Tibial nerve (tissue), 4 donors: Measurements from ENCODE around the gene PKD2. TPM values are rescaled to one million over a fixed set of nuclear protein-coding genes. Genes with fewer than 3 reads are reported as not detected.
"Not testable (repeated sequence)": the region's sequence is repeated elsewhere in the genome, so short reads cannot be mapped to it uniquely, and the experiment has no call there.

Experiments
- DNase-seq, 2 donors: peaks; one replicate each; pipeline ENCODE4 v3.0.0-alpha.2; 2019; ENCODE audit warnings: low spot score in 2 of 2
- H3K27ac ChIP-seq, 4 donors: fragments of 200-600 bp; sonication (generic) in 3 of 4; one replicate each; pipeline ENCODE4 v1.5.1; 2017 to 2019; ENCODE audit warnings: mild to moderate bottlenecking in 1 of 4
- H3K27me3 ChIP-seq, 2 donors: fragments of 200-600 bp; sonication (generic) in 1 of 2; one replicate each; pipeline versions ENCODE4 v1.5.1 to v1.6.0; 2017 to 2019
- H3K36me3 ChIP-seq, 3 donors: fragments of 200-600 bp; sonication (generic); one replicate each; pipeline ENCODE4 v1.5.1; 2018 to 2019
- H3K4me1 ChIP-seq, 4 donors: fragments of 200-600 bp; sonication (generic) in 3 of 4; one replicate each; pipeline ENCODE4 v1.5.1; 2017 to 2019
- H3K4me3 ChIP-seq, 4 donors: fragments of 200-600 bp; sonication (generic) in 3 of 4; one replicate each; pipeline ENCODE4 v1.5.1; 2017 to 2019; ENCODE audit warnings: mild to moderate bottlenecking in 1 of 4, moderate library complexity in 1 of 4
- H3K9me3 ChIP-seq, 4 donors: fragments of 200-600 bp; sonication (generic) in 3 of 4; one replicate each; pipeline ENCODE4 v1.5.1; 2017 to 2019
- EP300 ChIP-seq, 2 donors: sonication (generic); formaldehyde crosslinking; IDR thresholded peaks; one replicate each; pipeline ENCODE4 v1.6.1; 2017; ENCODE audit warnings: antibody characterized with exemption in 2 of 2, mild to moderate bottlenecking in 1 of 2
- POLR2A ChIP-seq, 2 donors: fragments of 450-650 bp; IDR thresholded peaks; one replicate each; pipeline ENCODE4 v1.6.1; 2017; ENCODE audit warnings: antibody characterized with exemption in 2 of 2, mild to moderate bottlenecking in 2 of 2, moderate library complexity in 2 of 2
- WGBS, 2 donors: methylation state at CpG; one replicate each; pipeline ENCODE4 v1.1.5; 2018; 5-methylcytosine and 5-hydroxymethylcytosine counted together
- total RNA-seq, 4 donors: library from RNA; depleted of rRNA; stranded (reverse); fragments of >200 nt; gene quantifications; one replicate each; pipeline ENCODE4 v1.1.0, GENCODE V29; 2016
- TF ChIP-seq, protein P1 (sequence below), 5 experiments: fragments of 200-600 bp in 3 of 5; fragments of 450-650 bp in 2 of 5; sonication (generic) in 3 of 5; IDR thresholded peaks; one replicate each; pipeline ENCODE4 v1.5.1; 2016 to 2019; ENCODE audit warnings: antibody characterized with exemption in 5 of 5, mild to moderate bottlenecking in 3 of 5, moderate library complexity in 2 of 5

Gene PKD2
- total RNA-seq, 4 donors from 2014 or later: 92.7 to 117 (median 94.7) TPM

GRCh38 chr4:87986508-87986907 lies 20.9 kb upstream of the PKD2 start:
- no peak for DNase-seq
- Histone ChIP-seq H3K4me3 (no peak overlapping the region), H3K4me1 (peaks cover 0 to 3% (median 0%) of the 10 kb centered on the region in 4 donors), H3K36me3 (no peaks in the 10 kb centered on the region), H3K27ac (no peak overlapping the region), H3K27me3 (no peaks in the 10 kb centered on the region), H3K9me3 (no peaks in the 10 kb centered on the region)
- 90% methylated on average over 9 of the region's 9 CpGs for WGBS, 2 donors
- TF ChIP-seq, protein P1, sequence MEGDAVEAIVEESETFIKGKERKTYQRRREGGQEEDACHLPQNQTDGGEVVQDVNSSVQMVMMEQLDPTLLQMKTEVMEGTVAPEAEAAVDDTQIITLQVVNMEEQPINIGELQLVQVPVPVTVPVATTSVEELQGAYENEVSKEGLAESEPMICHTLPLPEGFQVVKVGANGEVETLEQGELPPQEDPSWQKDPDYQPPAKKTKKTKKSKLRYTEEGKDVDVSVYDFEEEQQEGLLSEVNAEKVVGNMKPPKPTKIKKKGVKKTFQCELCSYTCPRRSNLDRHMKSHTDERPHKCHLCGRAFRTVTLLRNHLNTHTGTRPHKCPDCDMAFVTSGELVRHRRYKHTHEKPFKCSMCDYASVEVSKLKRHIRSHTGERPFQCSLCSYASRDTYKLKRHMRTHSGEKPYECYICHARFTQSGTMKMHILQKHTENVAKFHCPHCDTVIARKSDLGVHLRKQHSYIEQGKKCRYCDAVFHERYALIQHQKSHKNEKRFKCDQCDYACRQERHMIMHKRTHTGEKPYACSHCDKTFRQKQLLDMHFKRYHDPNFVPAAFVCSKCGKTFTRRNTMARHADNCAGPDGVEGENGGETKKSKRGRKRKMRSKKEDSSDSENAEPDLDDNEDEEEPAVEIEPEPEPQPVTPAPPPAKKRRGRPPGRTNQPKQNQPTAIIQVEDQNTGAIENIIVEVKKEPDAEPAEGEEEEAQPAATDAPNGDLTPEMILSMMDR (IDR thresholded peaks at IDR 0.05): no peak
- TF ChIP-seq POLR2A (IDR thresholded peaks at IDR 0.05) (no peak), EP300 (IDR thresholded peaks at IDR 0.05) (no peak)

DNA sequence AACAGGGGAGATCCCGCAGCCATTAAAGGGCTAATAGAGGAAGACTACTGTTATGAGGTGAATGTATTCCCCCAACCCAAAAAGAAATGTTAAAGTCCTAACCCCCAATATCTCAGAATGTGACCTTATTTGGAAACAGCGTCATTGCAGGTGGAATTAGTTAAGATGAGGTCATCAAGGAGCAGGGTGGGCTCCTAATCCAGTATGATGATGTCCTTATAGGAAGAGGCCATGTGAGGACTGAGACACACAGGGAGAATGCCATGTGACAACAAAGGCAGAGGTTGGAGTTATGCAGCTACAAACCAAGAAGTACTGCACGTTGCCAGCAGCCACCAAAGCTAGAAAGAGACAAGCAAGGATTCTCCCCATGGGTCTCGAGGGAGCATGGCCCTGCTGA lies 17.7 kb upstream of the PKD2 start:
- Histone ChIP-seq H3K27ac (no peak overlapping the region), H3K4me1 (peaks cover 0 to 3% (median 0%) of the 10 kb centered on the region in 4 donors), H3K36me3 (no peaks in the 10 kb centered on the region), H3K27me3 (no peaks in the 10 kb centered on the region), H3K9me3 (no peaks in the 10 kb centered on the region), H3K4me3 (no peak overlapping the region)
- 71 to 77% methylated on average over 4 of the region's 4 CpGs for WGBS, 2 donors
- no peak for DNase-seq
- no peak for TF ChIP-seq EP300 (IDR thresholded peaks at IDR 0.05)
- TF ChIP-seq POLR2A (IDR thresholded peaks at IDR 0.05): no peak
- TF ChIP-seq, protein P1 (IDR thresholded peaks at IDR 0.05): no peak

GRCh38 chr4:87995435-87995834 lies 12.0 kb upstream of the PKD2 start:
- WGBS, 2 donors: 76% methylated on average over 3 of the region's 3 CpGs
- TF ChIP-seq, protein P1 (IDR thresholded peaks at IDR 0.05): no peak
- no peak for TF ChIP-seq EP300 (IDR thresholded peaks at IDR 0.05)
- no peak for TF ChIP-seq POLR2A (IDR thresholded peaks at IDR 0.05)
- Histone ChIP-seq H3K27ac (no peak overlapping the region), H3K27me3 (no peaks in the 10 kb centered on the region), H3K4me3 (no peak overlapping the region), H3K9me3 (no peaks in the 10 kb centered on the region), H3K36me3 (no peaks in the 10 kb centered on the region), H3K4me1 (no peaks in the 10 kb centered on the region)
- DNase-seq: no peak

DNA sequence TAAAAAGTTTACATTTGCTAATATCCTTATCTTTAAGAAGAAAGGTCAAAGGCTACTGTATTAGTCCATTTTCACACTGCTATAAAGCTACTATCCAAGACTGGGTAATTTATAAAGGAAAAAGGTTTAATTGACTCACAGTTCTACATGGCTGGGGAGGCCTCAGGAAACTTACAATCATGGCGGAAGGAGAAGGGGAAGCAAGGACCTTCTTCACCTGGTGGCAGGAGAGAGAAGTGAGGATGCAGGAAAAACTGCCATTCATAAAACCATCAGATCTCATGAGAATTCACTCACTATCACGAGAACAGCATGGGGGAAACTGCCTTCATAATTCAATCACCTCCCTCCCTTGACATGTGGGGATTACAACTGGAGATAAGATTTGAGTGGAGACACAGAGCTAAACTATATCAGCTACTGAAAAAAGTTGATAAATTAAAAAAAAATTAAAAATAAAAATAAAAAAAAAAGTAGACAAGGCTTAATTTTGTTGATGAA lies 8.2 kb upstream of the PKD2 start:
- not testable (repeated sequence) for DNase-seq, H3K4me1 ChIP-seq
- WGBS, 2 donors: 89 to 94% methylated on average over 2 of the region's 2 CpGs

GRCh38 chr4:88001871-88002270 lies 5.6 kb upstream of the PKD2 start:
- Histone ChIP-seq H3K27ac (peak overlapping the region in 1 of 4 donors; percentile 58), H3K36me3 (no peaks in the 10 kb centered on the region), H3K9me3 (no peaks in the 10 kb centered on the region), H3K27me3 (no peaks in the 10 kb centered on the region), H3K4me1 (peaks cover 0 to 27% (median 1%) of the 10 kb centered on the region in 4 donors), H3K4me3 (no peak overlapping the region)
- 81 to 85% methylated on average over 3 of the region's 3 CpGs for WGBS, 2 donors
- TF ChIP-seq, protein P1 (IDR thresholded peaks at IDR 0.05): no peak
- no peak for TF ChIP-seq POLR2A (IDR thresholded peaks at IDR 0.05)
- no peak for DNase-seq

More for the DNA sequence above, 8.2 kb upstream of the PKD2 start:
- not testable (repeated sequence) for H3K27ac ChIP-seq, H3K27me3 ChIP-seq, H3K4me3 ChIP-seq, H3K9me3 ChIP-seq, H3K36me3 ChIP-seq

- TF ChIP-seq EP300 (IDR thresholded peaks at IDR 0.05) (no peak), POLR2A (IDR thresholded peaks at IDR 0.05) (no peak)
- TF ChIP-seq, protein P1 (IDR thresholded peaks at IDR 0.05): no peak
- Histone ChIP-seq H3K36me3 (no peaks in the 10 kb centered on the region), H3K27me3 (no peaks in the 10 kb centered on the region), H3K4me1 (peaks cover 0 to 31% (median 3%) of the 10 kb centered on the region in 4 donors), H3K4me3 (no peak overlapping the region), H3K9me3 (no peaks in the 10 kb centered on the region), H3K27ac (peak overlapping the region in 2 of 4 donors; percentile 58 to 69)
- 52 to 60% methylated on average over 4 of the region's 4 CpGs for WGBS, 2 donors
- DNase-seq: no peak
These were observed 4.6 kb upstream of the PKD2 start for GRCh38 chr4:88002786-88003185.
